Activated CD4-positive, CD25-positive, alpha-beta regulatory T cell treated with anti-CD3 and anti-CD28 coated beads, Interleukin-2, amount 50 U/mL, for 16 hours (primary cell): ENCODE measurements around the gene CTPS2.
A peak's percentile ranks its signal among the peaks of the same experiment; 100 is the strongest.
"Not testable (repeated sequence)": the region's sequence is repeated elsewhere in the genome, so short reads cannot be mapped to it uniquely, and the experiment has no call there.

Experiments
- DNase-seq: peaks from one replicate; pipeline ENCODE4 v3.0.0-alpha.2; 2020; ENCODE audit warnings: low read depth, low spot score

The CTPS2 gene

GRCh38 chrX:16712548-16713155 lies at the start of gene CTPS2:
TSS of gene CTPS2 (minus strand) at chrX:16712669. CDS start at chrX:16702902, 9,767 bp downstream.
- no peak for DNase-seq

GRCh38 chrX:16761500-16761899 lies 49.0 kb upstream of the CTPS2 start:
- DNase-seq, result not testable (repeated sequence)

- DNase-seq, result no peak
Observed at GRCh38 chrX:16756724-16757123, 44.3 kb upstream of the CTPS2 start.

GRCh38 chrX:16754019-16754418 lies 41.5 kb upstream of the CTPS2 start:
- no peak for DNase-seq

- no peak for DNase-seq
Observed at GRCh38 chrX:16750136-16750535, 37.7 kb upstream of the CTPS2 start.

- no peak for DNase-seq
Observed at GRCh38 chrX:16748425-16748824, 36.0 kb upstream of the CTPS2 start.

- DNase-seq, result no peak
Observed at GRCh38 chrX:16745659-16746058, 33.2 kb upstream of the CTPS2 start.

GRCh38 chrX:16745102-16745501 lies 32.6 kb upstream of the CTPS2 start:
- no peak for DNase-seq

- no peak for DNase-seq
Observed at GRCh38 chrX:16743604-16744325, 31.3 kb upstream of the CTPS2 start.

- no peak for DNase-seq
Observed at GRCh38 chrX:16739574-16739973, 27.1 kb upstream of the CTPS2 start.

GRCh38 chrX:16737024-16737423 lies 24.6 kb upstream of the CTPS2 start:
- DNase-seq, result no peak

GRCh38 chrX:16733013-16733412 lies 20.5 kb upstream of the CTPS2 start:
- DNase-seq, result no peak

GRCh38 chrX:16730450-16730849 lies 18.0 kb upstream of the CTPS2 start:
- no peak for DNase-seq

GRCh38 chrX:16727637-16728036 lies 15.2 kb upstream of the CTPS2 start:
- DNase-seq, result no peak

- not testable (repeated sequence) for DNase-seq
Observed at GRCh38 chrX:16726347-16726988, 14.0 kb upstream of the CTPS2 start.

- DNase-seq, result no peak
Observed at GRCh38 chrX:16725072-16725471, 12.6 kb upstream of the CTPS2 start.

GRCh38 chrX:16722481-16722880 lies 10.0 kb upstream of the CTPS2 start:
- no peak for DNase-seq

GRCh38 chrX:16719334-16720084 lies 7.0 kb upstream of the CTPS2 start, which contains the start of gene SYAP1:
TSS of gene SYAP1 (plus strand) at chrX:16719612. CDS start at chrX:16719725, 113 bp downstream.
- peak; percentile 82 for DNase-seq

- DNase-seq, result no peak
Observed at GRCh38 chrX:16718824-16719333, 6.4 kb upstream of the CTPS2 start.

- not testable (repeated sequence) for DNase-seq
Observed at GRCh38 chrX:16716451-16716850, 4.0 kb upstream of the CTPS2 start.

GRCh38 chrX:16715638-16716037 lies 3.2 kb upstream of the CTPS2 start:
- not testable (repeated sequence) for DNase-seq

GRCh38 chrX:16714504-16714903 lies 2.0 kb upstream of the CTPS2 start:
- DNase-seq, result no peak
